HG03108 (cell line): ENCODE measurements around the gene JAZF1.
"Not testable (repeated sequence)": the region's sequence is repeated elsewhere in the genome, so short reads cannot be mapped to it uniquely, and the experiment has no call there.

Experiments
- ATAC-seq: cut with Tn5 transposase; IDR thresholded peaks from one replicate; pipeline ENCODE4 v1.9.1; 2021; ENCODE audit warnings: moderate library complexity; ENCODE audit not compliant: unreplicated experiment

JAZF1 gene

DNA sequence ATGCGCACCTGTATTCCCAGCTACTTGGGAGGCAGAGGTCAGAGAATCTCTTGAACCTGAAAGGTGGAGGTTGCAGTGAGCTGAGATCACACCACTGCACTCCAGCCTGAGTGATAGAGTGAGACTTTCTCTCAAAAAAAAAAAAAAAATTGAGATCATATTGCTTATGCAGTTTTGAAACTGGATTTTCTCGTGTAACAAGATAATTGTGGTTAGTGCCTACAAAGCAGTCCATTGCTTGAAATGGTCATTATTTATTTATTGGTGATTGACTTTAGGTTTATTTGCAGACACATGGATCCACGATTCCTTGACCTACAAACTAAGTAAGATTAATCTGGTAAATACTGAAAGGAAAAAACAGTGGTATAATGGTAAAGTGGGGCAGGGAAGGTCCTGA, 290.8 kb downstream of the JAZF1 start:
- ATAC-seq, result no peak

GRCh38 chr7:27888736-27889135, 291.9 kb downstream of the JAZF1 start:
- ATAC-seq, result no peak

GRCh38 chr7:27886710-27887109, 293.9 kb downstream of the JAZF1 start:
- not testable (repeated sequence) for ATAC-seq

DNA sequence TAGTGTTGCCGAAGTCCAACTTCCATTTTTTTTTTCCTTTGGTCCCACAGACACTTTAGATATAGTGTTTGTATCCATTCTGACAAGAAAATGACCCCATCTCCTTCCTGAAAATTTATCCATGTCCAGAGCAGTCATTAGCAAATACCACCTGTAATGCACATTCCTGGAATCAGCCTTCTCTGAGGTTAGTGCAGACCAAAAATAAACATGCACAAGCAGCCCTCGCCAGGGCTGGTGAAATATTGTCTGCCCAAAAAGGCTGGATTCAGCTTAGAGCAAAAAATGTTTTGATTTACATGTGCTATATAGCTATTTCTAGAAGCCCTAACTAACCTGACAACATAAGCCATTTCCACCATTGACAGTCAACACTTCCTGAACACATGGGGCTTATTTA, 294.9 kb downstream of the JAZF1 start:
- ATAC-seq, result no peak

DNA sequence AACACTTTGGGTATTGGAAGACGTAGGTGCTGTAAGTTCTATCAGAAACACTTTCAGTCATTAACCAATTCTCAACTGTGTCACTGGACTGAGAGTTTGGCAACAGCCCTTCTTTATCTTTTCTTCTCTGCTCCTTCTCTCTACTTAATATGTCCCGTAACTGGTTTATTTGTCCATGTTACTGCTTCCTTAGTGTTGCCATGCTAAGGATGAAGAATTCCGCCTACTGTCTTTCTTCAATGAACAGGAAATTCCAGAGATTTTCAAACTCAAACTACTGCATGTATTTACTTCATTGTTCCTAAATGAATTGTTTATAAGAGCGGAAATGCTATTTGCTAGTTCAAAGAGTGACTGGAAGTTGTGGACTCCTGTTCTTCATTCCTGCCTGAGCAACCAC, 296.9 kb downstream of the JAZF1 start:
- ATAC-seq, result no peak

DNA sequence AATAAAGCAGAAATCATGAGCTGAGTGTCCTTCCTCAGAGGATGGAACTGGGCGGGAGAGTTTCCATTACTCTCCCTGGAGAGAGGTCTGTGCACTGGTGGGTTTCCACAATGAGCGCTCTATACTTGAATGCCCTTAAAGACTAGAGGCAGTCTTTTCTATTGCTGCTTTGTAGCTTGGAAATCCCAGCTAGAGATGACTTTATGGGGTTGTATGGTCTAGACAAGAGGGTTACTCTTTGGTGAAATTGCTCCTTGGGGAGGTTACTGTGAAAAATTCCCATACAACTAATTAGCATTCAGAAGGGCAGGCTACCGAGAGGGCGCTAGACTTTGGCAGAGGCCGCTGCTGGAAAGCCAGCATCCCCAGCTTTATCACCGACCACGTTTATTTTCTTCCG, 303.8 kb downstream of the JAZF1 start:
- ATAC-seq, result no peak

GRCh38 chr7:27875832-27876231, 304.8 kb downstream of the JAZF1 start:
- ATAC-seq, result no peak

- ATAC-seq, result no peak
Measured at GRCh38 chr7:27875061-27875460, 305.5 kb downstream of the JAZF1 start.

- no peak for ATAC-seq
Measured at GRCh38 chr7:27873981-27874957, 306.3 kb downstream of the JAZF1 start.

DNA sequence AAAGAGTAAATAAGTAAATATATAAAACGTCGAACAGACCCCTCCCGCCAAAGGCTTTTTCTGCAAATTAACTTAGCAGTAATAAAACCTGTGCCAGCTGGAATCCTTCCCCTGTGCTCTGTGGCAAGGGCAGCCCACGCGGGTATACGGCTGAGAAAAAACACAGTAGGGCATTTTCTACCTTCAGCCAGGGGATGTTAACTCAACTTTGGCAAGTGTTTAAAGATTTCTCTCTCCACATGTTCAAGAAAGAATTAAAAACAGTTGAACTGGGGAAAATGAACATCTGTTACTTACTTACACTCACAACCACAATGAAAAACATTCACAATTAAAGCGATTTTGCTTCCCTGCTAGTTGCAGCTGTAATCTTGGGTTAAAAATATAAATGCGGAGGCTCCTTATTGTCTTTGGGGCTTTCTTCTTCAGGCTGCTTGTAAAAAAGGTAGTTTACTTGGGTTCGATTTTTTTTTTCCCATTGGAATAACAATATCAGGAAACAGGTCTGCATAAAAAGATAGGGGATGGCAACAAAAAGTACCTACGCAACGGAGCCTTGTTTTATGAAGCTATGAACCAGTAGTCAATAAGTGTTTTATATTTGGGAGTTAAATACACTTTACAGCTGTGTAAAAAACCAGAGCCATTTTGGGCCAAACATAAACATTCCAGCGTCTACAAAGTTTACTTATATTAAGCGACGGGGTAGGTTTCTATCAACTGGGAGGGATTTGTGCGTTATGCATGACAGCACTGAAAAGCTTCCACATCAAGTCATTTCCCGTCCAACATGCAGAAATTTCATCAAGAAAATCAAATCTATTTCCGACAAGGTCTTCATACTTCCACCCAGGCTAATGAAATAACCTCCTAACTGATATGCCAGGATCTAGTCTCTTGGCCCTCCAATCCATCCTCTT, 308.0 kb downstream of the JAZF1 start:
- ATAC-seq, result no peak

GRCh38 chr7:27871866-27872265, 308.7 kb downstream of the JAZF1 start:
- no peak for ATAC-seq

DNA sequence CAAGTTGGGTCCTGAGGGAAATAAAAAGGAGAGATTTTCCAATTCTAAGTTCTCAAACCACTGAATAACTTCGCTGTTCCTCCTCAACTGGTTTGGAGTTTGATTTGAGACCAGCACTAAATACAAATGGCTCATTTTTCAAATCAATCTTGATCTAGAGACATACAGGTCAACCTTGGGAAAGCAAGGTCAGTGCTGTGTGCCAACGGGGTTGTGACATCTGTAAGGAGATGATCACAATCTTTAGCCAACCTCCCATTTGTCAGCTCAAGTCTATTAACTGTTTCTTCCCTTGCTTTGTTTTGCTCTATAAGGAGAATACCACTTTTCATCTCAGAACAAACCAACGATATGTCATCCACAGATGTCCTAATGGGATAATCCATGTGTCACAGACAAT, 309.5 kb downstream of the JAZF1 start:
- no peak for ATAC-seq

- no peak for ATAC-seq
Measured at GRCh38 chr7:27870595-27870994, 310.0 kb downstream of the JAZF1 start.

DNA sequence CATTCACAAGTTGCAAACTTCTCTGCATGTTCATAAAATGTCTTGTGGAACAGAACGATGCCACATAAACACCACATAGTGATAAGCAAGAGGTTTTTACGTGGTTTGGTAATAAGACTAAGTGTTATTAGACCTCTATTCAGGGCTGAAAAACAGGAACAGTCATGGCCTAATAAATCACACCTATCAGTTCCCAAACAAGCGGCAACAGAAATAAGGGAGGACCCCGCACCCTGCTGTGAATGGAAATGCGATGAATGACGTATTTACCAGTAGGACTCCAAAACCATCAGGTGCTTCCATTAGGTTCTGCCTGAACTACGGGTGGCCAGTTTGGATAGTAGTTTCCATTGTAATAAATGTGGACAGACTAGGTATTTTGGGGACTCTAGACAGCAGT, 311.5 kb downstream of the JAZF1 start:
- ATAC-seq, result no peak

DNA sequence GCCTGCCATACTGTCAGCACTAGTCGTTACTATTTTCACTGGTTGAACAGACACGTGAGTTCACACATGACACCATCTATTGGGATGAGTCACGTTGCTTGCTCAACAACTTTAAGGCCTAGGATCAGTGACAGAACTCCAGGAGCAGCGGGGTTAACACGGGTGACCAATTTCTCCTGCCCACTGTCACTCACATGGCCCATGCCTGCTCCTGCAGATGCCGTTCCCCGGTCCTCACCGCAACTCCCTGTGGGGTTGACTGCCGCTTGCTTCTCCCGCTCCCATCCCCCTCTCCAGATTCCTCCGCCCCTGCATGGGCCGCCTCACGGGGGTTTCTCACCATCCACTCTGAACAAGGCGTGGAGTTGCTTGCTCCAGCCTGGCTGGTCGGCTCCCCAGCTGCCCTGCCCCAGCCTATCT, 312.5 kb downstream of the JAZF1 start:
- ATAC-seq, result no peak

GRCh38 chr7:27866828-27867672, 313.5 kb downstream of the JAZF1 start:
- no peak for ATAC-seq

DNA sequence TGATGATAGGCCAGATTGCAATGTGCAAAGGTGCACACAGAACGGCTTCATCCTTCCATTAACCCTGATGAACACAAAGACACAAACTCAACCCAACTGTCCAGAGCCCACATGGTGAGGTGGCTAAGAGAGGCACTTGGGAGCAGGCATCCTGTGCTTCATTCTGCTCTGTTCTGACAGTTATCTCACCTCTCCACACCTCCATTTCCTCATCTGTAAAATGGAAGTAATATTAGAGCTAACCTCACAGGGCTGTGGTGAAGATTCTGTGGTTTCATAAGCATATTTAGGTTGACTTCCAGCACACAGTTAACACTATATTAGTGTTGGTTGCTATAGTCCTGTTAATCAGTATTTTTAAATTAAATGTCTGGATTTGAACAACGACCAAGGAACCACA, 314.3 kb downstream of the JAZF1 start:
- no peak for ATAC-seq

GRCh38 chr7:27863880-27864279, 316.7 kb downstream of the JAZF1 start:
- ATAC-seq, result no peak

GRCh38 chr7:27861747-27862146, 318.8 kb downstream of the JAZF1 start:
- no peak for ATAC-seq

- no peak for ATAC-seq
Measured at GRCh38 chr7:27860800-27861199, 319.8 kb downstream of the JAZF1 start.
